Measurements from ENCODE around the gene APOL4.

GRCh38 chr22:36221799-36222751, 20.5 kb upstream of the APOL4 start:
- TF ChIP-seq, protein P1, sequence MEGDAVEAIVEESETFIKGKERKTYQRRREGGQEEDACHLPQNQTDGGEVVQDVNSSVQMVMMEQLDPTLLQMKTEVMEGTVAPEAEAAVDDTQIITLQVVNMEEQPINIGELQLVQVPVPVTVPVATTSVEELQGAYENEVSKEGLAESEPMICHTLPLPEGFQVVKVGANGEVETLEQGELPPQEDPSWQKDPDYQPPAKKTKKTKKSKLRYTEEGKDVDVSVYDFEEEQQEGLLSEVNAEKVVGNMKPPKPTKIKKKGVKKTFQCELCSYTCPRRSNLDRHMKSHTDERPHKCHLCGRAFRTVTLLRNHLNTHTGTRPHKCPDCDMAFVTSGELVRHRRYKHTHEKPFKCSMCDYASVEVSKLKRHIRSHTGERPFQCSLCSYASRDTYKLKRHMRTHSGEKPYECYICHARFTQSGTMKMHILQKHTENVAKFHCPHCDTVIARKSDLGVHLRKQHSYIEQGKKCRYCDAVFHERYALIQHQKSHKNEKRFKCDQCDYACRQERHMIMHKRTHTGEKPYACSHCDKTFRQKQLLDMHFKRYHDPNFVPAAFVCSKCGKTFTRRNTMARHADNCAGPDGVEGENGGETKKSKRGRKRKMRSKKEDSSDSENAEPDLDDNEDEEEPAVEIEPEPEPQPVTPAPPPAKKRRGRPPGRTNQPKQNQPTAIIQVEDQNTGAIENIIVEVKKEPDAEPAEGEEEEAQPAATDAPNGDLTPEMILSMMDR (IDR thresholded peaks at IDR 0.05; ENCODE audit: insufficient read depth, low read length): peak; percentile 57
- no peak for TF ChIP-seq SPI1 (IDR thresholded peaks at IDR 0.05; ENCODE audit: borderline replicate concordance, low read depth)
- TF ChIP-seq, protein P2, sequence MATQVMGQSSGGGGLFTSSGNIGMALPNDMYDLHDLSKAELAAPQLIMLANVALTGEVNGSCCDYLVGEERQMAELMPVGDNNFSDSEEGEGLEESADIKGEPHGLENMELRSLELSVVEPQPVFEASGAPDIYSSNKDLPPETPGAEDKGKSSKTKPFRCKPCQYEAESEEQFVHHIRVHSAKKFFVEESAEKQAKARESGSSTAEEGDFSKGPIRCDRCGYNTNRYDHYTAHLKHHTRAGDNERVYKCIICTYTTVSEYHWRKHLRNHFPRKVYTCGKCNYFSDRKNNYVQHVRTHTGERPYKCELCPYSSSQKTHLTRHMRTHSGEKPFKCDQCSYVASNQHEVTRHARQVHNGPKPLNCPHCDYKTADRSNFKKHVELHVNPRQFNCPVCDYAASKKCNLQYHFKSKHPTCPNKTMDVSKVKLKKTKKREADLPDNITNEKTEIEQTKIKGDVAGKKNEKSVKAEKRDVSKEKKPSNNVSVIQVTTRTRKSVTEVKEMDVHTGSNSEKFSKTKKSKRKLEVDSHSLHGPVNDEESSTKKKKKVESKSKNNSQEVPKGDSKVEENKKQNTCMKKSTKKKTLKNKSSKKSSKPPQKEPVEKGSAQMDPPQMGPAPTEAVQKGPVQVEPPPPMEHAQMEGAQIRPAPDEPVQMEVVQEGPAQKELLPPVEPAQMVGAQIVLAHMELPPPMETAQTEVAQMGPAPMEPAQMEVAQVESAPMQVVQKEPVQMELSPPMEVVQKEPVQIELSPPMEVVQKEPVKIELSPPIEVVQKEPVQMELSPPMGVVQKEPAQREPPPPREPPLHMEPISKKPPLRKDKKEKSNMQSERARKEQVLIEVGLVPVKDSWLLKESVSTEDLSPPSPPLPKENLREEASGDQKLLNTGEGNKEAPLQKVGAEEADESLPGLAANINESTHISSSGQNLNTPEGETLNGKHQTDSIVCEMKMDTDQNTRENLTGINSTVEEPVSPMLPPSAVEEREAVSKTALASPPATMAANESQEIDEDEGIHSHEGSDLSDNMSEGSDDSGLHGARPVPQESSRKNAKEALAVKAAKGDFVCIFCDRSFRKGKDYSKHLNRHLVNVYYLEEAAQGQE (IDR thresholded peaks at IDR 0.05; ENCODE audit: insufficient replicate concordance, low read depth): no peak

Measured in HL-60 (cell line).